Psoas muscle (tissue), 8 donors: ENCODE data around the gene PHACTR3. TPM values are rescaled to one million over a fixed set of nuclear protein-coding genes. Genes with fewer than 3 reads are reported as not detected.

Experiments used
- ATAC-seq, 4 donors: fragments of 200-7000 bp; cut with Tn5 transposase; one replicate each; pipeline ENCODE4 v1.9.1; 2020; ENCODE audit warnings: moderate library complexity in 3 of 4, mild to moderate bottlenecking in 2 of 4
- DNase-seq, 2 donors: peaks; one replicate each; pipeline ENCODE4 v3.0.0-alpha.2; 2020
- H3K27ac ChIP-seq: fragments of 200-600 bp; one replicate; pipeline ENCODE4 v1.8.0; 2022
- H3K27me3 ChIP-seq, 3 donors: fragments of 200-600 bp in 1 of 3; one replicate each; pipeline versions ENCODE4 v1.6.1 to v1.8.0; 2013 to 2022; ENCODE audit warnings: low read length in 2 of 3, mild to moderate bottlenecking in 2 of 3, moderate library complexity in 1 of 3; ENCODE audit not compliant: insufficient read depth in 3 of 3
- H3K36me3 ChIP-seq, 2 donors: fragments of 200-600 bp in 1 of 2; one replicate each; pipeline versions ENCODE4 v1.6.1 to v1.8.0; 2013 to 2022; ENCODE audit warnings: low read depth in 1 of 2, mild to moderate bottlenecking in 1 of 2, moderate library complexity in 1 of 2; ENCODE audit not compliant: insufficient read depth in 1 of 2
- H3K4me1 ChIP-seq: fragments of 200-600 bp; one replicate; pipeline ENCODE4 v1.8.0; 2022
- H3K4me3 ChIP-seq: fragments of 200-600 bp; one replicate; pipeline ENCODE4 v1.8.0; 2022; ENCODE audit warnings: mild to moderate bottlenecking
- H3K9me3 ChIP-seq: fragments of 200-600 bp; one replicate; pipeline ENCODE4 v1.8.0; 2022
- WGBS, 3 donors: extraction: QIAGEN DNeasy Blood & Tissue Kit; methylation state at CpG; one replicate each; pipeline versions ENCODE4 v1.1.6 to v1.1.7; 2013; 5-methylcytosine and 5-hydroxymethylcytosine counted together
- intact Hi-C, 2 donors: fragments of 100-400 bp; cut with DNase I; formaldehyde crosslinking; loops; one replicate each; pipeline versions ENCODE4 v1.11.0 to v1.14.2; 2022
- polyA plus RNA-seq, 3 donors: library from polyadenylated mRNA; stranded (reverse); fragments of 200-250 nt; gene quantifications; one replicate each; pipeline ENCODE4 v1.2.3, GENCODE V29; 2013
- total RNA-seq, 4 donors: library from RNA; stranded (reverse); fragmentation: NEBNext Ultra II Directional in 2 of 4; extraction: Animal tissue kit (Norgen Biotek cat#: 25700) in 2 of 4; gene quantifications; one replicate each; pipeline versions ENCODE4 v1.2.1 to v1.2.4, GENCODE V29; 2021 to 2023
- TF ChIP-seq, protein P1 (sequence below): fragments of 200-600 bp; IDR thresholded peaks from one replicate; pipeline ENCODE4 v1.8.0; 2022; ENCODE audit warnings: antibody characterized with exemption
- donor health status: healthy with polysubstance abuse.
- donor health status: DM: no; HTN: no; CAD: no; lungs with moderate emphysema.
- donor health status: Bipolar disorder and iron deficiency.
- donor health status: healthy.
- donor health status: DM: yes; HTN: yes; CAD: no.
- donor health status: DM: no; HTN: no; CAD: no.
- donor health status: DM: no; HTN: no; CAD: no.
- donor health status: DM: yes; HTN: yes; CAD: no.

Gene PHACTR3
- total and polyA plus RNA-seq, 7 donors = 0.10 to 0.46 (median 0.15) TPM; not detected in 3

DNA sequence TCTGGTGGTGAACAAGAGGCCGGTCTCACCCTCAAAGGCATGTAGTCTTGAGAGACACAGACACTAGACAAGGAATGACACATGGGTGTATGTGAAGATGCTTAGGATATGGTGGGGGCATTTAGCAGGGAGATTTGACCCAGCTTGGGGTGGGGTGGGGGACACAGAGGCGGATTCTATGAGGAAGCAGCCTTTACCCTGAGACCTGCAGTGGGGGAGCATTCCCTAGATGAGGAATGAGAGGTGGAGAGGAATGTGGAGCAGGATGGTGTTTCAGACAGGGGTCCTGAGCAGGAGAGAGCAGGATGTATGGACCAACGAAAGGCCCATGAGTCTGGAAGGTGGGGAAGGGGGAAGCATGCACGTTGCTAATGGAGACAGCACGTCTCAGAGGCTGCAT lies 57.8 kb downstream of the PHACTR3 start:
- Histone ChIP-seq H3K27me3 (peaks cover 0 to 39% (median 2%) of the 10 kb centered on the region in 3 donors), H3K4me1 (no peaks in the 10 kb centered on the region), H3K9me3 (peaks cover 17% of the 10 kb centered on the region), H3K36me3 (no peaks in the 10 kb centered on the region), H3K4me3 (no peak overlapping the region), H3K27ac (no peak overlapping the region)
- TF ChIP-seq, protein P1, sequence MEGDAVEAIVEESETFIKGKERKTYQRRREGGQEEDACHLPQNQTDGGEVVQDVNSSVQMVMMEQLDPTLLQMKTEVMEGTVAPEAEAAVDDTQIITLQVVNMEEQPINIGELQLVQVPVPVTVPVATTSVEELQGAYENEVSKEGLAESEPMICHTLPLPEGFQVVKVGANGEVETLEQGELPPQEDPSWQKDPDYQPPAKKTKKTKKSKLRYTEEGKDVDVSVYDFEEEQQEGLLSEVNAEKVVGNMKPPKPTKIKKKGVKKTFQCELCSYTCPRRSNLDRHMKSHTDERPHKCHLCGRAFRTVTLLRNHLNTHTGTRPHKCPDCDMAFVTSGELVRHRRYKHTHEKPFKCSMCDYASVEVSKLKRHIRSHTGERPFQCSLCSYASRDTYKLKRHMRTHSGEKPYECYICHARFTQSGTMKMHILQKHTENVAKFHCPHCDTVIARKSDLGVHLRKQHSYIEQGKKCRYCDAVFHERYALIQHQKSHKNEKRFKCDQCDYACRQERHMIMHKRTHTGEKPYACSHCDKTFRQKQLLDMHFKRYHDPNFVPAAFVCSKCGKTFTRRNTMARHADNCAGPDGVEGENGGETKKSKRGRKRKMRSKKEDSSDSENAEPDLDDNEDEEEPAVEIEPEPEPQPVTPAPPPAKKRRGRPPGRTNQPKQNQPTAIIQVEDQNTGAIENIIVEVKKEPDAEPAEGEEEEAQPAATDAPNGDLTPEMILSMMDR = no peak
- intact Hi-C loops = no loop called here
- 66 to 67% (median 66%) methylated on average over 5 of the region's 5 CpGs for WGBS, 3 donors
- ATAC-seq (no peak), DNase-seq (no peak)

DNA sequence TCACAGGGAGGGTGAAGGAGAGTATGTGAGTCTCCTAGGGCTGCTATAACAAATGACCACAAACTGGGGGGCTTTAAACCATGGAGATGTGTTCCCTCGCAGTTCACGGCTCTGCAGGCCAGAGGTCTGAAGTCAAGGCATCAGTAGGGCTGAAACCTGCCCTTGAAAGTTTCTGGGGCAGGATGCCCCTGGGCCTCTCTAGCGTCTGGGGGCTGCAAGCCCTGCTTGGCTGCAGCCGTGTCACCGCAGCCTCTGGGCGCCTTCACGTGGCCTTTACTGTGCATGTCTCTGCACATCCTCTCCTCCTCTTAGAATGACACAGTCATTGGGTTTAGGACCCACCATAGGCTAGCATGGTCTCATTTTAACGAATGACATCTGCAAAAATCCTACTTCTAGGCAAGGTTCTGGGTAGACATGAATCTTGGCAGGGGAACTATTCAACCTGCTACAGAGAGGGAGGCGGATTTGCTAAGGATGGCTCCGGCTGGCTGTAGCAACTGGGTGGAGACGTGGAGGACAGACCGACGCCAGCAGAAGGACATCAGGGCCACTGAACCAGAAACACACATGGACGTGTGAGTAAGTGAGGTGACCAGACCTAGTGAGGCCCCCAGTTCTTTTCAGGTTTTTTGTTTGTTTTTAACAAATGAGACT lies 58.6 kb downstream of the PHACTR3 start:
- Histone ChIP-seq H3K36me3 (no peaks in the 10 kb centered on the region), H3K27me3 (peaks cover 0 to 39% (median 2%) of the 10 kb centered on the region in 3 donors), H3K4me3 (no peak overlapping the region), H3K4me1 (no peaks in the 10 kb centered on the region), H3K27ac (no peak overlapping the region), H3K9me3 (peaks cover 9% of the 10 kb centered on the region)
- ATAC-seq = no peak
- intact Hi-C loops = no loop called here
- DNase-seq = no peak
- TF ChIP-seq, protein P1 = no peak
- WGBS, 3 donors = 75 to 77% (median 77%) methylated on average over 14 of the region's 14 CpGs

- no peaks in the 10 kb centered on the region for H3K36me3 ChIP-seq
- peaks cover 0 to 39% (median 2%) of the 10 kb centered on the region in 3 donors for H3K27me3 ChIP-seq
- DNase-seq (no peak), ATAC-seq (no peak)
- intact Hi-C loops = no loop called here
- H3K4me3 ChIP-seq = no peak overlapping the region
- H3K27ac ChIP-seq = no peak overlapping the region
- TF ChIP-seq, protein P1 = no peak
- H3K9me3 ChIP-seq = peaks cover 3% of the 10 kb centered on the region
- no peaks in the 10 kb centered on the region for H3K4me1 ChIP-seq
- WGBS, 3 donors = 78 to 81% (median 78%) methylated on average over 15 of the region's 15 CpGs
Observed at GRCh38 chr20:59663513-59664060, 59.2 kb downstream of the PHACTR3 start.

DNA sequence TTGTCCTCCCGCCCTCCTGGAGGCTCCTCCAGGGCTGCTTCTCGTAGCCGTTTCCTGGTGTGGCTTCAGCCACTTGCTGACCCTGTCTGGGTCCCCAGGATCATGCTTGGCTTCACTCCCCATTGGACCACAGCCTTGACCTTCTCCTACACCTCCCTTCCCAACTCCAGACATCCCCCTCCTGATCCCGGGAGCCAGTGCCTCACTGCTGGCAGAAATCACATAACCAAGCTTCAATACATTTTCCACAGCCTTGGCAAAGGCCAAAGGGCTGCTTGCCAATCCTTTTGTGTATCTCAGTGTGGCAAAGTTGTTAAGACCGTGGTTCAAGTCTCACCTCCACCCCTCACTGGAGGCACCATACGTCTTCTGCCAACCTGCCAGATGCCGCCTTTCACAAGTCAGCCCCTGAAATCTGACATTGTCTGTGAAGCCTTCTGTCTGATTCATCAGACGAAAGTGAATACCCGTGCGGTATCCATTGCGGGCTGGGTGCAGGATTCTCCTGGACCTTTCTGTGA lies 60.1 kb downstream of the PHACTR3 start:
- Histone ChIP-seq H3K9me3 (no peaks in the 10 kb centered on the region), H3K36me3 (no peaks in the 10 kb centered on the region), H3K4me1 (no peaks in the 10 kb centered on the region), H3K4me3 (no peak overlapping the region), H3K27me3 (peaks cover 0 to 39% (median 2%) of the 10 kb centered on the region in 3 donors), H3K27ac (no peak overlapping the region)
- intact Hi-C loops = no loop called here
- no peak for DNase-seq
- TF ChIP-seq, protein P1 = no peak
- WGBS, 3 donors = 37 to 52% (median 44%) methylated on average over 11 of the region's 11 CpGs
- no peak for ATAC-seq
